ENCODE data around the gene ANKRD12. TPM values are rescaled to one million over a fixed set of nuclear protein-coding genes. Genes with fewer than 3 reads are reported as not detected.

Gene ANKRD12
- total and polyA plus RNA-seq, 2 experiments from 2014 or later = 23.9 to 92.4 TPM

GRCh38 chr18:9321736-9322135 lies 185.2 kb downstream of the ANKRD12 start:
- Mint-ChIP-seq H3K9me3 (no peaks in the 10 kb centered on the region), H3K4me1 (no peaks in the 10 kb centered on the region; the same call in 2 of the 3 replicates), H3K27me3 (ENCODE audit: insufficient read depth, low read depth, poor library complexity) (peaks cover 3% of the 10 kb centered on the region), H3K36me3 (ENCODE audit: low read depth) (no peaks in the 10 kb centered on the region; the same call in 2 of the 3 replicates), H3K4me3 (no peak overlapping the region), H3K27ac (no peak overlapping the region)
- Histone ChIP-seq H3K4me1 (ENCODE audit: insufficient read depth) (no peaks in the 10 kb centered on the region), H3K27me3 (ENCODE audit: insufficient read depth) (no peaks in the 10 kb centered on the region), H3K79me2 (replicated peaks; ENCODE audit: insufficient read depth) (no peaks in the 10 kb centered on the region), H3K4me3 (no peak overlapping the region), H3K9me2 (ENCODE audit: insufficient read depth) (no peaks in the 10 kb centered on the region; the same call in 1 of the 2 replicates), H4K20me1 (replicated peaks; ENCODE audit: insufficient read depth) (no peaks in the 10 kb centered on the region), H3K36me3 (ENCODE audit: insufficient read depth) (no peaks in the 10 kb centered on the region), H3F3A (replicated peaks; ENCODE audit: low read depth) (no peaks in the 10 kb centered on the region), H3K27ac (ENCODE audit: low read depth) (no peak overlapping the region), H2AFZ (no peak overlapping the region), H3K4me2 (no peak overlapping the region)
- TF ChIP-seq JUNB (IDR thresholded peaks at IDR 0.05; ENCODE audit: unreplicated experiment) = no peak
- TF ChIP-seq ZNF331 (CRISPR knock-in tag; IDR thresholded peaks at IDR 0.05; ENCODE audit: low read depth) = no peak
- no peak for TF ChIP-seq REST (IDR thresholded peaks at IDR 0.05; ENCODE audit: unreplicated experiment)
- no peak for TF ChIP-seq POLR2AphosphoS5 (IDR thresholded peaks at IDR 0.05; ENCODE audit: low read depth)
- no peak for TF ChIP-seq ZNF462 (CRISPR knock-in tag; IDR thresholded peaks at IDR 0.05)
- no peak for TF ChIP-seq ZNF114 (CRISPR knock-in tag; IDR thresholded peaks at IDR 0.05)
- no peak for TF ChIP-seq CTCF (conservative IDR thresholded peaks at IDR 0.05; ENCODE audit: low read depth in 2 of 2)
- TF ChIP-seq EZH2phosphoT487 (IDR thresholded peaks at IDR 0.05; ENCODE audit: unreplicated experiment) = no peak
- TF ChIP-seq CREB1 (CRISPR knock-in tag; IDR thresholded peaks at IDR 0.05; ENCODE audit: low read depth) = no peak
- TF ChIP-seq NANOG (IDR thresholded peaks at IDR 0.05; ENCODE audit: borderline replicate concordance) = no peak
- TF ChIP-seq EZH2 (IDR thresholded peaks at IDR 0.05; ENCODE audit: low read depth, unreplicated experiment) = no peak
- TF ChIP-seq ETS1 (IDR thresholded peaks at IDR 0.05) = no peak
- no peak for TF ChIP-seq STAT1 (IDR thresholded peaks at IDR 0.05; ENCODE audit: unreplicated experiment)
- DNase-seq (ENCODE audit: low spot score) (no peak), ATAC-seq (no peak)
